LHCN-M2 (cell line): Measurements from ENCODE around the gene KRABD2.
"Not testable (repeated sequence)": the region's sequence is repeated elsewhere in the genome, so short reads cannot be mapped to it uniquely, and the experiment has no call there.

Experiments
- DNase-seq: peaks from one replicate; pipeline ENCODE4 v3.0.0-alpha.2; 2012; ENCODE audit warnings: low read depth

KRABD2 gene

DNA sequence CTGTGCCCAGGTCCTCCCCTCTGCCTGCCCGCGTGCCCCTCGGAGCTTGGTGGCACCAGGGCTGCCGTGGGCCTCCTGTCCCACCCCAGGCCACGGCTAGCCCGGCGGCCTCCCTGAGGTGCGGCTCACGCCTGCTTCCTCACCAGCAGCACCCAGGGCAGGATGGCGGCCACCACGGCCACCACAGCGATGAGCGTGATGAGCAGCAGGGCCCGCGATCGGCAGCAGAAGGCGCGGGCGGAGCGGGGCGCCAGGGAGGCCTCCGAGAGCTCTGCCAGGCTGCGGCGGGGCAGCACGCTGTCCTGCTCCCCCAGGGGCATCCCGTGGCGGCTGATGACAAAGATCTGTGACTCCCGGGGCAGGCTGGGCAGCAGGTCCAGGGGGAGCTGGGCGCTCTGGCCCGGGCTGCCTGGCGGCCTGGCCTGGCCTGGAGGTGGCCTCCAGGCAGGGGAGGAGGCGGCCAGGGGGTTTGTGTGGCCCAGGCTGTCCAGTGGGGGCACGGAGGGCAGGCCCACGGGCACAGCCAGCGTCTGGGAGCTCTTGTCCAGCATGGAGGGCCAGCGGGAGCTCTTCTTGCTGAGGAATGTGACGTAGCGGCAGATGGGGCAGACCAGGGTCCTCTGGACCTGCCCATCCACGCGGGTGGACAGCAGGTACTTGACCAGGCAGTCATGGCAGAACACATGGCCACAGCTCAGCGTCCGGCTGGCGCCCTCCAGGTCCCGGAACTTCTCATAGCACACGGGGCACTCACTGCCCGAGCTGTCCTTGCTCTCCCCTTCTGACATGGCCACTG, 16.4 kb upstream of the KRABD2 start:
- DNase-seq, result no peak

DNA sequence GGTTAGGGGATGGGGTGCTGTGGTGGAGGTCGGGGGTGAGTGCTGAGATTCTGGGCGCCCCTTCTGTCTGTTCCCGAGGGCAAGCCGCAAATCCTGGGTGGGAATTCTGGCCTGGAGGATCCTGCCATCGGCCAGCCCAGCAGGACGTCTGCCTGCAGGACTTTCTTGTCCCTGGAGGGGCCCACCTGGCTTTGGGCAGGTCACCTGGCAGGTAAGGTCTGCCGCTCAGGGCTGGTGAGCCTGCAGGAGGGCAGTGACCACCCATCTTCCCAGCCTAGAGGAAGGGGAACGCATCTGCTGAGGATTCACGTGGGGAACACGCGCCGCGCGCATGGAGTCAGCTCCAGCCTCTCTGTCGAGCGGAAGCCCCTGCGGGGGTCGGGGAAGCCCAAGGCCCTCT, 15.8 kb upstream of the KRABD2 start:
- no peak for DNase-seq

- peak; percentile 75 for DNase-seq
Measured at GRCh38 chr17:8391711-8392110, 15.2 kb upstream of the KRABD2 start.

- DNase-seq, result no peak
Measured at GRCh38 chr17:8387914-8388651, 11.6 kb upstream of the KRABD2 start.

GRCh38 chr17:8386841-8387240, 10.3 kb upstream of the KRABD2 start:
- DNase-seq, result no peak

- DNase-seq, result peak; percentile 82
Measured at GRCh38 chr17:8384801-8385378, 8.4 kb upstream of the KRABD2 start.

GRCh38 chr17:8383143-8383822, 6.8 kb upstream of the KRABD2 start, which contains the start of gene RPL26:
Gene RPL26 (minus strand): TSS chr17:8383193. CDS start chr17:8382310, 883 bp downstream.
- peak; percentile 99 for DNase-seq

- DNase-seq, result no peak
Measured at GRCh38 chr17:8382880-8383142, 6.3 kb upstream of the KRABD2 start.

DNA sequence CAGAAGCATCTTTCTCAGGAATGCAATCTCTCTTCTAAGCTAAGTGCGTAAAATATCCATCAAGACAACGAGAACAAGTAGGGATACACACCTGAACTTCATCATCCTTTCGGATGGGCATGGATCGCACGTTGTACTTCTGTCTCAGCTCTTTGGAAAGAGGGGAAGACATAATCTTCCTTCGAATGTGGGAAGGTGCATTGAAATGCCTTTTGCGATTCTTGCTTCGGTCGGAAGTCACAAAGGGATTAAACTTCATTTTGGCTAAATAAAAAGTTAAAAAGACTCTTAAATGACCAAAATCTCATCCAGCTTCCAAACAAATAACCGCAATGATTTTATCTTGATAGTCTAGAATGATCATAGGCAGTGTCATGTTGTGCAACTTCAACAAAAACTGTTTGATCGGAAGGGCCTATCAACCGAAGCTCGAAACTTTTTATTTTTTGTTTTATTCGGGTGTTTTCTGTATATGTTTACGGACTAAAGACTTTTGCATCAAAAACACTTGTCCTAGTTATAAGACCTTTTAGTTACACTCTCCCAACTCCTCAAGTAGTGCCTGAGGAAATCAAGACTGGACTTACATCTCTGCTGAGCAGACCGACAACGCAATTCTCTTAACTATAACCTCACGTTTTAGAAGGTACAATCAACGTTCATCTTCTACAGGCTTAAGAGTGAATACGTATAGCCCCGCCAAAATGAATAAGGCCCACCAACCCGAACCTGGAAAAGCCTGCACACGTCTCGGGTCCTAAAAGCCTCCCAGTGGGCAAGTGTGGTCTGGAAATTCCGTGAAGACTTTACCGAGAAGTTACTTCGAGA, 5.8 kb upstream of the KRABD2 start:
- no peak for DNase-seq

- no peak for DNase-seq
Measured at GRCh38 chr17:8380049-8380448, 3.5 kb upstream of the KRABD2 start.

DNA sequence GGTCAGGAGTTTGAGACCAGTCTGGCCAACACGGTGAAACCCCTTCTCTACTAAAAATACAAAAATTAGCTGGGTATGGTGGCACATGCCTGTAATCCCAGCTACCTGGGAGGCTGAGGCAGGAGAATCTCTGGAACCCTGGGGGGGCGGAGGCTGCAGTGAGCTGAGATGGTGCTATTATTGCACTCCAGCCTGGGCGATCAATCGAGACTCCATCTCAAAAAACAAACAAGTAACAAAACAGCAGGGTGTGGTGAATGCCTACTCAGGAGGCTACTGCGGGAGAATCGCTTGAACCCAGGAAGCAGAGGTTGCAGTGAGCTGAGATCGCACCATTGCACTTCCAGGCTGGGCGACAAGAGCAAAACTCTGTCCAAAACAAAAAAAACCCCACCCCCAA, 1.6 kb upstream of the KRABD2 start:
- not testable (repeated sequence) for DNase-seq

DNA sequence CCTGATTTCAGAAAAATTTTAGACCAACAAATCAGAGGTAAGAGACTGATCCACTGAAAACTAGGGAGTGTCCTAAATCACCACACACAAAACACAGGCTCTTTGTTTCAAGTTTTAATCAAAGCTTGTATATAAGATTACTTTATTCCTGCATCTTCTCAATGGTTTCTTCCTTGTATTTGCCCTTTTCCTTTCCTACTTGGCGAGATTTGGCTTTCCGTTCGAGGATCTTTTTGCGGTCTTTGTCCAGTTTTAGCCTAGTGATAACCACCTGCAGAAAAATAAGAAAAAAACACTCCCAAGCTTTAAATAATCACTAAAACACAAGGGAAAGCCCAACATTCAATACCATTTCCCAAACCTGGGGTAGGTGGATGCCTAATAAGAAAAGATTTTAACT, 918 bp upstream of the KRABD2 start:
- no peak for DNase-seq

DNA sequence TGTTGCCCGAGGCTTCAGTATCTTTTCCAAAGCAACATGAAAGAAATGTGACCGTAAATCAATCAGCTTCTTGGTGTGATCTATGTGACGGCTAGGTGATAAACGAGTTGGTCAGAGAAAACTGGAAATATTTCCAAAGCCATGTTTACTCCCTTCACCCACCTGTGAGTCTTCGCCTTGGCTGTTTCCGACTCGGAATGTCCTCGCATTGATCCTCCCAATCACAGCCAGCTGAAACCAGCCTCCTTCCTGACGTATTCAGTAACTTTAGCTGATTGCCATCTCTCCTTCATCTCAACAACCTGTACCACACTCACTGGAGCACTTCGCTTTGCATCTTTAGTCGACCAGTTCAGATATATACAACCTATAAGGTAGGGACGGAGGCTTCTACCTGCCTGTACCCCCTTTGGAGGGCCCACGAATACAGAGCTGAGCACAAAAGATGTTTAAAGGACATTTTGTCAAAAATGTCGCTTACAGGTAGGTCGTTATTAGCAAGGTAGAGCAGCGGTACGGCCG, 705 bp downstream of the KRABD2 start:
- no peak for DNase-seq

- not testable (repeated sequence) for DNase-seq
Measured at GRCh38 chr17:8373856-8374255, 2.6 kb downstream of the KRABD2 start.

GRCh38 chr17:8372422-8372821, 4.1 kb downstream of the KRABD2 start:
- DNase-seq, result no peak

DNA sequence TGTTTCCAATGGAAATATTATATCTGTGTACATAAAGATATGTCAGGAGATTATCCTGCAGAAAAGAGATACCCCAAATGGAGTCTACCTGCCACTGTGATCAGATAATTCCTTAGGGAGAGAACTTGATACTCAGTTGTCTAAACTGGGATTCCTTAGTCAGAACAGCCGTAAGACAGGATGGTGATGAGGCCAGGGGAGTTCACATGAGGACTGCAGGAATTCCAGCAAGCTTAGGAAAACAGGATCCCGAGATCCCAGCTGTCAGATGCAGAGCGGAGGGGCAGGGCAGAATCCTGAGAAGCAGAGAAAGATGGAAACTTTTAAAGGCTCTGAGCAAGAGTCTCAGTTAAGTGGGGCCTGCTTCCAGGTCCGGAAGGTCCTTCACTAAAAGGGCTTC, 4.7 kb downstream of the KRABD2 start:
- DNase-seq, result peak; percentile 71

DNA sequence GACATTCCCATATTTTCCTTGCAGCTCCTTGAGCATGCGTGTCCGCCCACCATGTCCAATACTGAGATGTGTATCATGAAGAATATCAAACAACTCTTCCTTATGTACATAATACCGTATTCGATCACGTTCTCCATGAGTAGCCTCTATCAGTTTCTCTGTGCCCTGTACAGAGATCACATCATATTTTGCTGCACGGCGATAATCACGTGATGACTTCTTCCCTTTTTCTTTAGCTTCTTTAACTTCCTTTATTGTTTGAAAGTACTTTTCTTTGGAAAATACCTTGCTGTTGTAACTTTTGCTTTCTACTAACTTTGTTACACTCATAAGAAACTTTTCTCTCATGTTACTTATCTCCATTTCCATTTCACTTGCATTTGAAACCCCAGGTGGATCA, 6.6 kb downstream of the KRABD2 start:
- DNase-seq, result no peak

DNA sequence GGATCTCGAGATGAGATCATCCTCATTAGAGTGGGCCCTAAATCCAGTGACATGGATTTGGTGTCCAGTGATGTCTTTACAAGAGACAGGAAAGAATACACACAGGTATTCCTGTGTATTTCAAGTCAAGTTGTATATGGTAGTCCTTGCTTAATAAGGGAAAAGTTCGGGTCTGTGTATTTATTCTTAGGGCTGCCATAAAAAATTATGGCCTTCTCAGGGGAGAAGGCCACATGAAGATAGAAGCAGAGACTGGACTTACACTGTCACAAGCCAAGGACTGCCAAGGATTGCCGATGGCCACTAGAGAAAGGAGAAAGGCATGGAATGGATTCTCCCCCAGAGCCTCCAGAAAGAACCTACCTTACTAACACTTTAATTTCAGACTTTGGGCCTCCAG, 8.3 kb downstream of the KRABD2 start:
- no peak for DNase-seq

DNA sequence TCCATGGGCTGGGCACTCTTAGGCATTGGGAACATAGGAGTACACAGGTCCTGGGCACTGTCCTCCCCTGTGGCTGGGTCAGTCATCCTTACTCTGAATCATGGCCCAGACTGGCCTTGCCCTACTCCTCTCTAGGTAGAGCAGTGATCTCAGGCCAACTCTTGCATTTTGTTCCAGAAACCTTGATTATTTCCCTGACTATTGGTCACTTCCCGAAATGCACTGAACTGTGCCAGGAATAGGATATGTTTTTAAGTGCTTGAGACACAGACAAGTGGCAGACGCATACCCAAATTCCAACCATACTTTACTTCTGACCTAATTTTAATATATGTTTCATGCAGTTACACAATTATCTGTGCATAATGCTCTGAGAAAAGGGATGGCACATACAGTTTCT, 10.3 kb downstream of the KRABD2 start:
- no peak for DNase-seq

DNA sequence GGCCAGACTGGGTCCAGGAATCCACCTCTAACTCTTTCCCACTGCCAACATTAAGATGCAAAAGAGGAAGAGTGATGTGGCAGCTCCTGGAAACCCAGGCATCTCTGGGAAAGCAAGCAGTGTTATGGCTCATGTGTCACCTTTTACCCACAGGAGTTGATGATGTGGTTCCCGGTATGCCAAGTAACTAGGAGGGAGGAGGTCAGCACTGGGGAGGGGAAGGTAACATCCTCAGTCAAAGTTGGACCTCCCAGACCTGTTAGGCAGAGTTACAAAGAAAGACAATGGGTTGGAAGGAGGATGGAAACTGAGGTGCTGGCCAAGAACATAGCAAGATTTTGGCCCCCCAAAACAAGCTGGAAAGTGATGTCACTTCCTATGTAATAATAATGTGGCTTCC, 11.4 kb downstream of the KRABD2 start:
- DNase-seq, result no peak

GRCh38 chr17:8362651-8363332, 13.7 kb downstream of the KRABD2 start:
- DNase-seq, result peak; percentile 42
